Natural killer cell (primary cell): ENCODE measurements around the gene GAREM1. TPM values are rescaled to one million over a fixed set of nuclear protein-coding genes. Genes with fewer than 3 reads are reported as not detected.

Experiments used
- ATAC-seq, 3 donors: fragments of 150-1000 bp in 2 of 3; fragments of 200-7000 bp in 1 of 3; cut with Tn5 transposase; 1 replicate in 1 of 3; 2 replicates in 2 of 3; pipeline ENCODE4 v1.10.0; 2021; ENCODE audit warnings: mild to moderate bottlenecking in 2 of 3, moderate library complexity in 2 of 3
- DNase-seq, 2 donors: peaks; one replicate each; pipeline versions ENCODE4 v3.0.0 to v3.0.0-alpha.2; 2013 to 2021; ENCODE audit warnings: mixed read lengths in 1 of 2
- H3K27ac ChIP-seq: one replicate; pipeline ENCODE4 v1.5.1; 2013; ENCODE audit warnings: mild to moderate bottlenecking, low read length
- H3K27me3 ChIP-seq: one replicate; pipeline ENCODE4 v1.6.1; 2013; ENCODE audit warnings: low read length; ENCODE audit not compliant: control insufficient read depth, insufficient read depth
- H3K36me3 ChIP-seq: one replicate; pipeline ENCODE4 v1.6.1; 2013; ENCODE audit warnings: low read length; ENCODE audit not compliant: control insufficient read depth, insufficient read depth
- H3K4me1 ChIP-seq: one replicate; pipeline ENCODE4 v1.6.1; 2013; ENCODE audit warnings: low read length; ENCODE audit not compliant: control insufficient read depth, insufficient read depth
- H3K4me3 ChIP-seq: one replicate; pipeline ENCODE4 v1.5.1; 2013; ENCODE audit warnings: low read length
- H3K9me3 ChIP-seq: one replicate; pipeline ENCODE4 v1.6.1; 2013; ENCODE audit warnings: low read length; ENCODE audit not compliant: control insufficient read depth, insufficient read depth
- H3K27ac Mint-ChIP-seq, 2 donors: one replicate each; pipeline ENCODE4 v1.8.0; 2022; ENCODE audit warnings: mild to moderate bottlenecking in 2 of 2, mixed read lengths in 2 of 2, moderate library complexity in 1 of 2
- H3K27me3 Mint-ChIP-seq, 2 donors: one replicate each; pipeline ENCODE4 v1.8.0; 2022; ENCODE audit warnings: low read depth in 2 of 2, mixed read lengths in 2 of 2
- H3K36me3 Mint-ChIP-seq: one replicate; pipeline ENCODE4 v1.8.0; 2022; ENCODE audit warnings: mixed read lengths
- H3K4me1 Mint-ChIP-seq, 2 donors: one replicate each; pipeline ENCODE4 v1.8.0; 2022; ENCODE audit warnings: mixed read lengths in 2 of 2
- H3K4me3 Mint-ChIP-seq: one replicate; pipeline ENCODE4 v1.8.0; 2022; ENCODE audit warnings: mild to moderate bottlenecking, moderate library complexity, mixed read lengths
- H3K9me3 Mint-ChIP-seq, 2 donors: one replicate each; pipeline ENCODE4 v1.8.0; 2022; ENCODE audit warnings: mixed read lengths in 2 of 2
- WGBS: methylation state at CpG from one replicate; pipeline ENCODE4 v1.1.7; 2013; ENCODE audit warnings: missing lambda C conversion rate; ENCODE audit not compliant: insufficient coverage; 5-methylcytosine and 5-hydroxymethylcytosine counted together
- intact Hi-C: fragments of 100-400 bp; cut with micrococcal nuclease; formaldehyde crosslinking; loops from one replicate; pipeline ENCODE4 v1.14.2; 2022
- total RNA-seq, 4 donors: library from RNA; stranded (reverse); fragments of 120-200 nt in 1 of 4; gene quantifications; one replicate each; pipeline versions ENCODE4 v1.2.3 to v1.2.4, GENCODE V29; 2013 to 2022
- TF ChIP-seq, protein P1 (sequence below): fragments of 200-600 bp; IDR thresholded peaks from one replicate; pipeline ENCODE4 v1.8.0; 2022; ENCODE audit warnings: antibody characterized with exemption

The GAREM1 gene
- total RNA-seq, 3 donors from 2014 or later (not counting 1 experiment from before 2014, with no cell fraction given) = 0.09 TPM; not detected in 2

DNA sequence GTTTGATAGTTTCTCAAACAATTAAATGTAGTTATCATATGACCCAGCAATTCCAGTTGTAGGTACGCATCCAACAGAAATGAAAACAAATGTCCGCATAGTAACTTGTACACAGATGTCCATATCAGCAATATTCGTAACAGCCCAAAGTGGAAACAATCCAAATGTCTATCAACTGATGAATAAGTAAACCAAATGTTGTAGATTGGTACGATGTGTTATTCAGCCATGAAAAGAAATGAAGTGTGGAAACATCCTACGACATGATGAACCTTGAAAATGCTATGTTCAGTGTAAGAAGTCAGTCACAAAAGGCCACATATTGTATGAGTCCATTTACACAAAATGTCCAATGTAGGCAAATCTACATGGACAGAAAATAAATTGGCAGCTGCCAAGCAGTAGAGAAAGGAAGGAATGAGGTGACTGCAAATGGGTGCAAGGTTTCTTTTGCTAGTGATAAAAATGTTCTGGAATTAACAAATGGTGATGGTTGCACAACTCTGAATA, 26.9 kb downstream of the GAREM1 start:
- Mint-ChIP-seq H3K9me3 (no peaks in the 10 kb centered on the region), H3K4me3 (no peak overlapping the region), H3K36me3 (no peaks in the 10 kb centered on the region), H3K27me3 (peaks cover 2 to 22% of the 10 kb centered on the region in 2 donors), H3K4me1 (no peaks in the 10 kb centered on the region), H3K27ac (no peak overlapping the region)
- Histone ChIP-seq H3K4me1 (no peaks in the 10 kb centered on the region), H3K36me3 (no peaks in the 10 kb centered on the region), H3K27ac (no peak overlapping the region), H3K27me3 (no peaks in the 10 kb centered on the region), H3K4me3 (no peak overlapping the region), H3K9me3 (no peaks in the 10 kb centered on the region)
- no peak for ATAC-seq
- TF ChIP-seq, protein P1, sequence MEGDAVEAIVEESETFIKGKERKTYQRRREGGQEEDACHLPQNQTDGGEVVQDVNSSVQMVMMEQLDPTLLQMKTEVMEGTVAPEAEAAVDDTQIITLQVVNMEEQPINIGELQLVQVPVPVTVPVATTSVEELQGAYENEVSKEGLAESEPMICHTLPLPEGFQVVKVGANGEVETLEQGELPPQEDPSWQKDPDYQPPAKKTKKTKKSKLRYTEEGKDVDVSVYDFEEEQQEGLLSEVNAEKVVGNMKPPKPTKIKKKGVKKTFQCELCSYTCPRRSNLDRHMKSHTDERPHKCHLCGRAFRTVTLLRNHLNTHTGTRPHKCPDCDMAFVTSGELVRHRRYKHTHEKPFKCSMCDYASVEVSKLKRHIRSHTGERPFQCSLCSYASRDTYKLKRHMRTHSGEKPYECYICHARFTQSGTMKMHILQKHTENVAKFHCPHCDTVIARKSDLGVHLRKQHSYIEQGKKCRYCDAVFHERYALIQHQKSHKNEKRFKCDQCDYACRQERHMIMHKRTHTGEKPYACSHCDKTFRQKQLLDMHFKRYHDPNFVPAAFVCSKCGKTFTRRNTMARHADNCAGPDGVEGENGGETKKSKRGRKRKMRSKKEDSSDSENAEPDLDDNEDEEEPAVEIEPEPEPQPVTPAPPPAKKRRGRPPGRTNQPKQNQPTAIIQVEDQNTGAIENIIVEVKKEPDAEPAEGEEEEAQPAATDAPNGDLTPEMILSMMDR = no peak
- intact Hi-C loops = no loop called here
- WGBS = 90% methylated on average over 5 of the region's 5 CpGs
- no peak for DNase-seq

DNA sequence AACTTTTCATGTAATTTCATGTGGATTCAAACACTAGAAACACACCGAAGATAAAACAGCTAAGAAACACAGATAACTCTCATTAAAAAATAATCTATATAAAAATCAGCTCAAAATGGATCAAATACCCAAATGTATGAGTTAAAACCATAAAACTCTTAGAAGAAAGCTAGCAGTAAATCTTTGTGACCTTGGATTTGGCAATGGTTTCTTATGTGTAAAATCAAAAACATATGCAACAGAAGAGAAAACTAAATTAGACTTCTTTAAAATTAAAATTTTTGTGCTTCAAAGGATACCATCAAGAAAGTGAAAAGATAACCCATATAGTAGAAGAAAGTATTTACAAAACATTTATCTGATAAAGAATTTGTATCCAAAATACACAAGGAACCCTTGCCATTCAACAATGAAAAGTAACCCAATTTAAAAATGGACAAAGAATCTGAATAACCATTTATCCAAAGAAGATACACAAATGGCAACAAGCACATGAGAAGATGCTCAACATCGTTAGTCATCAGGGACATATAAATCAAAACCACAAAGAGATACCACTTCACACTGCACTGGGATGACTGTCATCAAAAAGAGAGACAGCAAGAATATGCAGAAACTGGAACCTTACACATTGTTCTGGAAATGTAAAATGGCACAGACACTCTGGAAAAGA, 27.5 kb downstream of the GAREM1 start:
- TF ChIP-seq, protein P1 = no peak
- Histone ChIP-seq H3K4me1 (no peaks in the 10 kb centered on the region), H3K36me3 (no peaks in the 10 kb centered on the region), H3K4me3 (no peak overlapping the region), H3K9me3 (no peaks in the 10 kb centered on the region), H3K27ac (no peak overlapping the region), H3K27me3 (no peaks in the 10 kb centered on the region)
- H3K9me3 Mint-ChIP-seq = no peaks in the 10 kb centered on the region
- no peaks in the 10 kb centered on the region for H3K4me1 Mint-ChIP-seq
- ATAC-seq = no peak
- DNase-seq = no peak
- H3K27ac Mint-ChIP-seq = no peak overlapping the region
- 50% methylated on average over 1 of the region's 2 CpGs for WGBS
- H3K27me3 Mint-ChIP-seq = peaks cover 2 to 17% of the 10 kb centered on the region in 2 donors
- H3K36me3 Mint-ChIP-seq = no peaks in the 10 kb centered on the region
- intact Hi-C loops = no loop called here
- H3K4me3 Mint-ChIP-seq = no peak overlapping the region

DNA sequence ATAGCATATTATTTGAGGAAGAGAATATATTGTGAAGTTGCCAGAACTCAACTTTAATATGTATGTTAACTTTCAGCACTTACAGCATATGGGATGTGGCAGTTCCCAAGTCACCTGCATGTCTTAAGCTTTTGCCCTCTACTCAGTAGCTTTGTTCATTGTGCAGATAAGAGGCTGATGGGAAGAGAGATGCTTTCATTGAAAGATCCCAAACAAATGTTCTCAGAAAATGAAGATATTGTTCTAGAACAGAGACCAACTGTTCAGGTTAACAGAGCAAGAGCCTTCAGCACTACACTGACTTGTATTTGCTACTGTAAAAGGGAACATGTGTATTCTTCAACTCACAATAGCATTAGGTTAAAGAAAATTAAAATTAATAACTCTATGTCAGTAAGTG, 28.1 kb downstream of the GAREM1 start:
- no peaks in the 10 kb centered on the region for H3K36me3 Mint-ChIP-seq
- no peak overlapping the region for H3K4me3 Mint-ChIP-seq
- Histone ChIP-seq H3K27ac (no peak overlapping the region), H3K36me3 (no peaks in the 10 kb centered on the region), H3K4me3 (no peak overlapping the region), H3K4me1 (no peaks in the 10 kb centered on the region), H3K27me3 (no peaks in the 10 kb centered on the region), H3K9me3 (no peaks in the 10 kb centered on the region)
- intact Hi-C loops = no loop called here
- DNase-seq (no peak), ATAC-seq (no peak)
- TF ChIP-seq, protein P1 = no peak
- no peak overlapping the region for H3K27ac Mint-ChIP-seq
- H3K9me3 Mint-ChIP-seq = no peaks in the 10 kb centered on the region
- H3K4me1 Mint-ChIP-seq = no peaks in the 10 kb centered on the region
- H3K27me3 Mint-ChIP-seq = peaks cover 2 to 12% of the 10 kb centered on the region in 2 donors

DNA sequence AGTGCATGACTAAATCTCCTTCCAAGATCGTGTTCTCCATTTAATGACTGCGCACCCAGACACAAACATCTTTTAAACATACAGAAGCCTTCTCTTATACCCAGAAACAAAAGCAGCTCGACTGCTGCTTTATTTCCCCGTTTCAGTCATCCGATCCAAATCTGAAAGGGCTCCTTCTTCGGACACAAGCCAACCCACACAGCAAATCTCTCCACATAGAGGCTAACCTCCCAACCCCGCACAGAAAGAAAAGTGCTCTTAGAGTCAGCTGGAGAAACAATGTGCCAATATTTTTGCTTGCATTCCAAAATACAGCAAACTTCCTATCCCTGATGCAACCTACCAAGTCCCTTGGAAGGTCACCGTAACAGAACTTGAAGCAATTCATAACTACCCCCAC, 29.1 kb downstream of the GAREM1 start:
- 93% methylated on average over 8 of the region's 8 CpGs for WGBS
- H3K27me3 ChIP-seq = no peaks in the 10 kb centered on the region
- Mint-ChIP-seq H3K9me3 (no peaks in the 10 kb centered on the region), H3K36me3 (no peaks in the 10 kb centered on the region), H3K4me1 (no peaks in the 10 kb centered on the region), H3K4me3 (no peak overlapping the region), H3K27me3 (peaks cover 2 to 12% of the 10 kb centered on the region in 2 donors), H3K27ac (no peak overlapping the region)
- H3K27ac ChIP-seq = no peak overlapping the region
- no peak for DNase-seq
- no peak for ATAC-seq
- intact Hi-C loops = no loop called here
- H3K4me1 ChIP-seq = no peaks in the 10 kb centered on the region
- TF ChIP-seq, protein P1 = no peak
- H3K9me3 ChIP-seq = no peaks in the 10 kb centered on the region
- H3K36me3 ChIP-seq = no peaks in the 10 kb centered on the region
- H3K4me3 ChIP-seq = no peak overlapping the region
